HL-60 (cell line): Measurements from ENCODE around the gene CDH1.
A peak's percentile ranks its signal among the peaks of the same experiment; 100 is the strongest.

Experiments
- DNase-seq, 2 experiments: peaks; one replicate each; pipeline ENCODE4 v3.0.0-alpha.2; 2010 to 2020; ENCODE audit warnings: low read depth in 1 of 2, low spot score in 1 of 2
- H3K27ac ChIP-seq: fragments of 250-450 bp; sonication (Bioruptor Pico); replicated peaks from 2 replicates; pipeline ENCODE4 v1.5.1; 2020; ENCODE audit warnings: mild to moderate bottlenecking, moderate library complexity
- H3K27me3 ChIP-seq: fragments of 250-450 bp; sonication (Bioruptor Pico); 2 replicates; pipeline ENCODE4 v1.5.1; 2021; ENCODE audit warnings: mild to moderate bottlenecking, moderate library complexity; ENCODE audit not compliant: insufficient read depth, poor library complexity, severe bottlenecking
- H3K4me3 ChIP-seq: replicated peaks from 2 replicates; pipeline ENCODE4 v1.5.1; 2011; ENCODE audit warnings: mild to moderate bottlenecking, control low read depth, low read length; ENCODE audit not compliant: insufficient read depth
- CTCF ChIP-seq: IDR thresholded peaks from one replicate; pipeline ENCODE4 v1.5.1; 2011; ENCODE audit warnings: low read length, control low read depth, inconsistent platforms; ENCODE audit not compliant: insufficient read depth
- GABPA ChIP-seq: IDR thresholded peaks from 2 replicates; pipeline ENCODE4 v1.6.1; 2012; ENCODE audit warnings: low read depth
- POLR2AphosphoS5 ChIP-seq: IDR thresholded peaks from 2 replicates; pipeline ENCODE4 v1.6.1; 2012; ENCODE audit warnings: low read depth
- SPI1 ChIP-seq: IDR thresholded peaks from 2 replicates; pipeline ENCODE4 v1.6.1; 2012; ENCODE audit warnings: low read depth, mild to moderate bottlenecking, borderline replicate concordance
- TF ChIP-seq, protein P1 (sequence below): IDR thresholded peaks from 2 replicates; pipeline ENCODE4 v1.6.1; 2012; ENCODE audit warnings: low read depth; ENCODE audit not compliant: insufficient replicate concordance

Gene CDH1

DNA sequence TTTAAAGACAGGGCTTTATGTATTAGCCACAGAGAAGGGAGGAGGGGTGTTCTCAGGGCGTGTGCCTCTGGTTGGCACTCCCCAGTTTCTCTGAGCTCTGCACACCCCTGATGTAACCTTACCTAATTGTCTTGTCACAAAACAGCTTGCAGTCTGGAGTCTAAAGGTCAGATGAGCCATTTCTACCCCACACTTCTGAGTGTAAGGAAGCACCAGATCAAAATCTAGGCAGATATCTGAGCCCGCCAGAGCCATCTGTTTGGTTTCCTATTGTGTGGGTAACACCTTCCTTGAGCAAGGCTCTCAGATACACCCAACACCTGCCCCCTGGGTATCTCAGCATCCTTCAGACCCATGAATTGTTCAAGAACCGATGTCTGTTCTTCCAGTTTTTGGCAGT lies 15.5 kb downstream of the CDH1 start:
- Histone ChIP-seq H3K27me3 (no peaks in the 10 kb centered on the region), H3K4me3 (no peak overlapping the region), H3K27ac (no peak overlapping the region)
- no peak for DNase-seq
- no peak for TF ChIP-seq SPI1
- TF ChIP-seq CTCF: no peak
- TF ChIP-seq GABPA: no peak
- no peak for TF ChIP-seq POLR2AphosphoS5
- TF ChIP-seq, protein P1, sequence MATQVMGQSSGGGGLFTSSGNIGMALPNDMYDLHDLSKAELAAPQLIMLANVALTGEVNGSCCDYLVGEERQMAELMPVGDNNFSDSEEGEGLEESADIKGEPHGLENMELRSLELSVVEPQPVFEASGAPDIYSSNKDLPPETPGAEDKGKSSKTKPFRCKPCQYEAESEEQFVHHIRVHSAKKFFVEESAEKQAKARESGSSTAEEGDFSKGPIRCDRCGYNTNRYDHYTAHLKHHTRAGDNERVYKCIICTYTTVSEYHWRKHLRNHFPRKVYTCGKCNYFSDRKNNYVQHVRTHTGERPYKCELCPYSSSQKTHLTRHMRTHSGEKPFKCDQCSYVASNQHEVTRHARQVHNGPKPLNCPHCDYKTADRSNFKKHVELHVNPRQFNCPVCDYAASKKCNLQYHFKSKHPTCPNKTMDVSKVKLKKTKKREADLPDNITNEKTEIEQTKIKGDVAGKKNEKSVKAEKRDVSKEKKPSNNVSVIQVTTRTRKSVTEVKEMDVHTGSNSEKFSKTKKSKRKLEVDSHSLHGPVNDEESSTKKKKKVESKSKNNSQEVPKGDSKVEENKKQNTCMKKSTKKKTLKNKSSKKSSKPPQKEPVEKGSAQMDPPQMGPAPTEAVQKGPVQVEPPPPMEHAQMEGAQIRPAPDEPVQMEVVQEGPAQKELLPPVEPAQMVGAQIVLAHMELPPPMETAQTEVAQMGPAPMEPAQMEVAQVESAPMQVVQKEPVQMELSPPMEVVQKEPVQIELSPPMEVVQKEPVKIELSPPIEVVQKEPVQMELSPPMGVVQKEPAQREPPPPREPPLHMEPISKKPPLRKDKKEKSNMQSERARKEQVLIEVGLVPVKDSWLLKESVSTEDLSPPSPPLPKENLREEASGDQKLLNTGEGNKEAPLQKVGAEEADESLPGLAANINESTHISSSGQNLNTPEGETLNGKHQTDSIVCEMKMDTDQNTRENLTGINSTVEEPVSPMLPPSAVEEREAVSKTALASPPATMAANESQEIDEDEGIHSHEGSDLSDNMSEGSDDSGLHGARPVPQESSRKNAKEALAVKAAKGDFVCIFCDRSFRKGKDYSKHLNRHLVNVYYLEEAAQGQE: no peak

- Histone ChIP-seq H3K27me3 (no peaks in the 10 kb centered on the region), H3K4me3 (no peak overlapping the region), H3K27ac (no peak overlapping the region)
- DNase-seq: no peak
- TF ChIP-seq POLR2AphosphoS5 (no peak), CTCF (no peak), GABPA (no peak), SPI1 (no peak)
- TF ChIP-seq, protein P1: no peak
These were observed 17.1 kb downstream of the CDH1 start for GRCh38 chr16:68754084-68754792.

DNA sequence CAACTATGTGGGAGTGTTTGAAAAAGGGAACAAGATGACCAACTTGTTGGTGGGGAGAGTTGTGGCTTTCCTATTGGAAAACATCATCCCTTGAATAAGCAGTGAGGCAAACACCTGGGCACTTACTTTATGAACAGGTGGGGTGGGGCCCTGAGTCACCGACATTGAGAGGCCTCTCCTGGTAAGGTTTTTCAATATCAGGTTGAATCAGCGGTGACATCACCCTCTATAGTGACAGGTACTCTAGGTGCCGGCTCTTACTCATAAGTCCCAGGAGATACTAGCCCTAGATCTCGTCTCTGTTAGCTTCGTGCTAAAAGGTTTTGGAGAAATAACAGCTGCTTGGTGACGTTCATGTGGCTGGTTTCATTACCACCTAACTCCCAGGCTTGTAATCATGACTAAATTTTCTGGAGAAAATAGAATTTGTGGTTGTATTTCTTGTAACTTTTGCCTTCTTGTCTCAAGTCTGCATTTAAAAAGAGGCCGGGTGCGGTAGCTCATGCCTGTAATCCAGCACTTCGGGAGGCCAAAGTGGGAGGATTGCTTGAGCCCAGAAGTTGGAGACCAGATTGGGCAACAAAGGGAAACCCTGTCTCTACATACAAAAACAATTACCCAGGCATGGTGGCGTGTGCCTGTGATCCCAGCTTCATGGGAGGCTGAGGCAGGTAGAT lies 19.3 kb downstream of the CDH1 start:
- Histone ChIP-seq H3K27me3 (no peaks in the 10 kb centered on the region), H3K27ac (no peak overlapping the region), H3K4me3 (no peak overlapping the region)
- TF ChIP-seq SPI1: no peak
- TF ChIP-seq, protein P1: no peak
- no peak for TF ChIP-seq GABPA
- TF ChIP-seq POLR2AphosphoS5: no peak
- TF ChIP-seq CTCF: no peak
- peak in 1 of 2 experiments; percentile 13 for DNase-seq
